Measurements from ENCODE around the gene LRP1B.

DNA sequence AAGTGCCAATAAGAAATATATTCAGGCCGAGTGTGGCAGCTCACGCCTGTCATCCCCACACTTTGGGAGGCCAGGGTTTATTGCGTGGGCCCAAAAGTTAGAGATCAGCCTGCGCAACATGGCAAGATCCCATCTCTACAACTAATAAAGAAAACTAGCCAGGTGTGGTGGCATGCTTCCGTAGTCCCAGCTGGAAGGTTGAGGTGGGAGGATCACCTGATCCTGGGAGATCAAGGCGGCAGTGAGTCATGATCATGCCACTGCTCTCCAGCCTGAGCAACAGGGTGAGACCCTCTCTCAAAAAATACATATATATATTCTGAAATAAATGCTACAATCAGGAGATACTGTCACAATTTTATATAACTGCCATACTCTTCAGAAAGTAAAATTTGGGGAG, 1745.9 kb downstream of the LRP1B start:
- TF ChIP-seq, protein P1, sequence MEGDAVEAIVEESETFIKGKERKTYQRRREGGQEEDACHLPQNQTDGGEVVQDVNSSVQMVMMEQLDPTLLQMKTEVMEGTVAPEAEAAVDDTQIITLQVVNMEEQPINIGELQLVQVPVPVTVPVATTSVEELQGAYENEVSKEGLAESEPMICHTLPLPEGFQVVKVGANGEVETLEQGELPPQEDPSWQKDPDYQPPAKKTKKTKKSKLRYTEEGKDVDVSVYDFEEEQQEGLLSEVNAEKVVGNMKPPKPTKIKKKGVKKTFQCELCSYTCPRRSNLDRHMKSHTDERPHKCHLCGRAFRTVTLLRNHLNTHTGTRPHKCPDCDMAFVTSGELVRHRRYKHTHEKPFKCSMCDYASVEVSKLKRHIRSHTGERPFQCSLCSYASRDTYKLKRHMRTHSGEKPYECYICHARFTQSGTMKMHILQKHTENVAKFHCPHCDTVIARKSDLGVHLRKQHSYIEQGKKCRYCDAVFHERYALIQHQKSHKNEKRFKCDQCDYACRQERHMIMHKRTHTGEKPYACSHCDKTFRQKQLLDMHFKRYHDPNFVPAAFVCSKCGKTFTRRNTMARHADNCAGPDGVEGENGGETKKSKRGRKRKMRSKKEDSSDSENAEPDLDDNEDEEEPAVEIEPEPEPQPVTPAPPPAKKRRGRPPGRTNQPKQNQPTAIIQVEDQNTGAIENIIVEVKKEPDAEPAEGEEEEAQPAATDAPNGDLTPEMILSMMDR (IDR thresholded peaks at IDR 0.05): no peak
- no peak for TF ChIP-seq EZH2 (IDR thresholded peaks at IDR 0.05; ENCODE audit: borderline replicate concordance, insufficient read depth, low read depth, low read length, poor library complexity, severe bottlenecking)
